RWPE2 (cell line): ENCODE measurements around the gene CYSTM1.

Source experiments
- ATAC-seq: fragments of 200-7000 bp; cut with Tn5 transposase; 3 replicates; pipeline ENCODE4 v1.9.1; 2021; ENCODE audit warnings: low read depth
- DNase-seq: peaks from one replicate; pipeline ENCODE4 v3.0.0-alpha.2; 2020; ENCODE audit warnings: low spot score
- H3K27ac ChIP-seq: fragments of 450-650 bp; 2 replicates; pipeline ENCODE4 v1.5.1; 2017; ENCODE audit warnings: mild to moderate bottlenecking; ENCODE audit not compliant: poor library complexity, severe bottlenecking
- H3K27me3 ChIP-seq: fragments of 250-450 bp; sonication (Bioruptor Pico); 2 replicates; pipeline ENCODE4 v1.5.1; 2021; ENCODE audit warnings: mild to moderate bottlenecking, moderate library complexity; ENCODE audit not compliant: insufficient read depth, poor library complexity, severe bottlenecking
- H3K36me3 ChIP-seq: fragments of 250-450 bp; sonication (Bioruptor Pico); 2 replicates; pipeline ENCODE4 v1.5.1; 2020; ENCODE audit warnings: low read depth, mild to moderate bottlenecking, moderate library complexity
- H3K4me1 ChIP-seq: fragments of 250-450 bp; sonication (Bioruptor Pico); 2 replicates; pipeline ENCODE4 v1.5.1; 2021; ENCODE audit warnings: mild to moderate bottlenecking, moderate library complexity; ENCODE audit not compliant: insufficient read depth, poor library complexity, severe bottlenecking
- H3K4me3 ChIP-seq: fragments of 250-450 bp; sonication (Bioruptor Pico); 2 replicates; pipeline ENCODE4 v1.5.1; 2021; ENCODE audit warnings: mild to moderate bottlenecking, moderate library complexity; ENCODE audit not compliant: severe bottlenecking
- H3K9me3 ChIP-seq: fragments of 250-450 bp; sonication (Bioruptor Pico); 2 replicates; pipeline ENCODE4 v1.5.1; 2021; ENCODE audit warnings: mild to moderate bottlenecking, moderate library complexity; ENCODE audit not compliant: severe bottlenecking
- TF ChIP-seq, protein P1 (sequence below): fragments of 450-650 bp; IDR thresholded peaks from one replicate; pipeline ENCODE4 v1.5.1; 2017; ENCODE audit warnings: mild to moderate bottlenecking, moderate library complexity; ENCODE audit not compliant: poor library complexity, severe bottlenecking

Gene CYSTM1

DNA sequence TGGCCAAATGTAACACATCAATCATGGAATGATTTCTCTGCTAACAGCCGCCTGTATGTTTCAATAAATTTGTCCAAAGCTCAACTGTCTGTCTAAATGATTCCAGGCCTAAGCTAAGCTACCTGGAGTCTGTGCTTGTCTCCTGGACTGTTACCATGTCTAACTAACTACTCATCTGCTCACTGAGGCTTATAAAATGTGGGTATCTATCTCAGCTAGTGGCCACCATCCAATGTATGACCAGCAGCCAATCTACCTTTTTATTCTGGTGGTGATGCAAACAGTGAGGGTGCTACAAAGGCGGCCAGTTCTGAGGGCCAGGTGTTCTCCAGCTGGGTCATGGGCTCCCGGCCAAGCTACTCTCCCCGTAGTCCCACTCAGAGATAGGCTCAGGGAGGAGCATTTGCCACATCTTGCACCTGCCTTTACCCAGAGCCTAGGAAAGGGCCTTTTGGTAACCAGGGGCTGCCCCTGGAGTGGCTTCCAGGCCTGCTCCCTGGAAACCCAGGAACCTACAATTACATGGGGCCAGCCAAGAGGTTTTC lies 68.8 kb downstream of the CYSTM1 start:
- H3K4me3 ChIP-seq, result no peak overlapping the region
- H3K27me3 ChIP-seq, result no peaks in the 10 kb centered on the region
- TF ChIP-seq, protein P1, sequence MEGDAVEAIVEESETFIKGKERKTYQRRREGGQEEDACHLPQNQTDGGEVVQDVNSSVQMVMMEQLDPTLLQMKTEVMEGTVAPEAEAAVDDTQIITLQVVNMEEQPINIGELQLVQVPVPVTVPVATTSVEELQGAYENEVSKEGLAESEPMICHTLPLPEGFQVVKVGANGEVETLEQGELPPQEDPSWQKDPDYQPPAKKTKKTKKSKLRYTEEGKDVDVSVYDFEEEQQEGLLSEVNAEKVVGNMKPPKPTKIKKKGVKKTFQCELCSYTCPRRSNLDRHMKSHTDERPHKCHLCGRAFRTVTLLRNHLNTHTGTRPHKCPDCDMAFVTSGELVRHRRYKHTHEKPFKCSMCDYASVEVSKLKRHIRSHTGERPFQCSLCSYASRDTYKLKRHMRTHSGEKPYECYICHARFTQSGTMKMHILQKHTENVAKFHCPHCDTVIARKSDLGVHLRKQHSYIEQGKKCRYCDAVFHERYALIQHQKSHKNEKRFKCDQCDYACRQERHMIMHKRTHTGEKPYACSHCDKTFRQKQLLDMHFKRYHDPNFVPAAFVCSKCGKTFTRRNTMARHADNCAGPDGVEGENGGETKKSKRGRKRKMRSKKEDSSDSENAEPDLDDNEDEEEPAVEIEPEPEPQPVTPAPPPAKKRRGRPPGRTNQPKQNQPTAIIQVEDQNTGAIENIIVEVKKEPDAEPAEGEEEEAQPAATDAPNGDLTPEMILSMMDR, result no peak
- peak; percentile 34 for DNase-seq
- H3K4me1 ChIP-seq, result peaks cover 18% of the 10 kb centered on the region
- H3K36me3 ChIP-seq, result peaks cover 12% of the 10 kb centered on the region
- ATAC-seq, result no peak
- no peak overlapping the region for H3K27ac ChIP-seq
- no peaks in the 10 kb centered on the region for H3K9me3 ChIP-seq

DNA sequence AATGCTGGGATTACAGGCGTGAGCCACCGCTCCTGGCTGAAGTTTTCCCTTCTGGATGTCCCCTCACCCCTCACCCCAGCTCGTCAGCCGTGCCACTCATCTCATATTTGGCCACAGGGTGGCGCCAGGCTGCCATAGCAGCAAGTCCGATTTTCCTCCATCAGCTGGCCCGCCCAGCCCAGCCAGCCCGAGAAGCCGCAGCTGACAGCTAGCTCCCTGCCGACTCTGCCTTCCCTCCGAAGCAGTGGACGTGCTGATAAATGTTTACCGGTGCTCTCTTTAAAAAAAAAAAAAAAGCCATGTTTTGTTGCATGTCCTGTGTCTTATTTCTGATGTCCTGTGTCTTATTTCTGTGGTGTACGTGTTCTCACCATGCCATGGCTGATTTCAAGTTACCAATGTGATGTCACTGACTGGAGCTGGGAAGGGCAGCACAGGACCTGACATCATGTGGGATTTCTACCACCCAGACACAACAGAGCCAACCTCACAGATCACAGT lies 69.6 kb downstream of the CYSTM1 start:
- no peaks in the 10 kb centered on the region for H3K9me3 ChIP-seq
- H3K27ac ChIP-seq, result no peak overlapping the region
- H3K4me1 ChIP-seq, result peaks cover 18% of the 10 kb centered on the region
- peak; percentile 92 for DNase-seq
- TF ChIP-seq, protein P1, result peak; percentile 97
- H3K27me3 ChIP-seq, result no peaks in the 10 kb centered on the region
- peak; percentile 37 for ATAC-seq
- no peak overlapping the region for H3K4me3 ChIP-seq
- H3K36me3 ChIP-seq, result peaks cover 12% of the 10 kb centered on the region

DNA sequence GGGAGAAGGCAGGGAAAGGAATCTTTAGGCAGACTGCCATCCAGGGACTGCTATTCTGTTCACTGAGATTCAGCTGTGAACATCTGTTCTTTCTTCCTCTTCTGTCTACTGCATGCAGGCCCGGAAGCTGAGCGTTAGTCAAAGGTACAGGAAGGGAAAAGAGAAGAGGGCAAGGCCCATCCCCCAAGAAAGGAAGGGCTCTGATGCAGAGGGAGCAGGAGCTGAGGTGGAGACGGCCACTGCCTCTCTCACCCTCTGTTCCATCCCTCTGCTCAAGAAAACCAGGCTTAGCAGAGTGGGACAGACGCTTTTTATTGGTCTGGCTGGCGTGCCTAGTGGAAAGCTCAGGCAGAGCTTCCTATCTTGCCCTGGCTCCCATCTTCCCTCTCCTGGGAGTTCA lies 70.4 kb downstream of the CYSTM1 start:
- H3K36me3 ChIP-seq, result peaks cover 12% of the 10 kb centered on the region
- DNase-seq (peak; percentile 33), ATAC-seq (no peak)
- H3K27ac ChIP-seq, result no peak overlapping the region
- H3K4me1 ChIP-seq, result peaks cover 18% of the 10 kb centered on the region
- H3K9me3 ChIP-seq, result no peaks in the 10 kb centered on the region
- no peak overlapping the region for H3K4me3 ChIP-seq
- no peaks in the 10 kb centered on the region for H3K27me3 ChIP-seq
- TF ChIP-seq, protein P1, result no peak

DNA sequence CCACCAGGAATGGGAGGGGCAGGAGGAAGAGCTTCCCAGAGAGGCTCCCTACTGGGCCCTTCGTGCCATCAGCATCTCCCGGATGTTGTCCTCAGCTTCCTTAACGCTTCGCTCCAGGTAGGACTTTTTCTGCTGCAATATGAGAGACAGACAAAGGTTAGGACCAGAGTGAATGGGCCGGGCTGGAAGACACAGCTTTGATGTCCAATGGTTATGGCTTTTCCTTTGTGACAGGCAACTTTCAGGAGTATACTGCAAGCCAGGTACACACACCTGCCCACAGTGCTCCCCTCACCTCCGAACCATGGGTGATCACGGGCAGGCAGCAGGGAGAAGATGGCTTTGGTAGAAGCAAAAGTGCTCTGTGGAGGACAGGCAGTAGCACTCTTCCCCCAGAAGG lies 70.9 kb downstream of the CYSTM1 start:
- Histone ChIP-seq H3K27me3 (no peaks in the 10 kb centered on the region), H3K9me3 (no peaks in the 10 kb centered on the region), H3K36me3 (peaks cover 12% of the 10 kb centered on the region), H3K27ac (peak overlapping the region; percentile 22), H3K4me1 (peaks cover 15% of the 10 kb centered on the region), H3K4me3 (no peak overlapping the region)
- TF ChIP-seq, protein P1, result no peak
- no peak for ATAC-seq
- DNase-seq, result peak; percentile 38

DNA sequence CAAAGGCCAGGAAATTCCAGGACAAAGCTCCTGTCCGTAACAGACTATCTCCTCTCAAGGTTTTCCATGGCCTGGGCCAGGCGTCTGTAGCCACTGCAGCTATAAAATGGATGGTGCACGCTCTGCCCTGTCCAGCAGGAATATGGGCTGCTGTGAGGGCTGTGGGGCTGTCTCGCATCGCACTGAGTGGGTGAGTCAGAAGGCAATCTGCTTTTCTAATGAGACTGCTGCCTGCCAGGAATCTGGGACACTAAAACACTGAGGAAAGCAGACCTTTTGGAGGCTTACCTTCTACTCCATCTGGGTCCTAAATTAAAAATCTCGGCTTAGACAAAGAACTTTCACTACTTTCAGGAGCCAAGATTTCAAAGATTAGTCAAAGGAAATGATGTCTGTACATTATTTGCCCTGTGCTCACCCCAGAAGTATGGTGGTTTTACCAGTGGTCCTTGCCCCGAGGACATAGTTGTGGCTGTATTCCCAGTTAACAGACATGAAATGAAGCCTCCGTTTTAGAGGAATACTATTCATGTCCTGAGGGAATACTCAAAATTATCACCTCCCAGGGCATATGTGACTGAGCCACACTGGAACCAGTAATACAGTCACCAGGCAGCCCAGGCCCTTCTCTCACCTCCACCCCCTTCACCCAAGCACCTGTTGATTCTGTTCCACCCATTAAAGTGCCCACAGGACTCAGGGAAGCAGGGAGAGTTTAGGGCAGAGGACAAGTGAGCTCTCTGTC lies 71.6 kb downstream of the CYSTM1 start:
- Histone ChIP-seq H3K27ac (peak overlapping the region; percentile 22), H3K4me1 (peaks cover 13% of the 10 kb centered on the region), H3K36me3 (peaks cover 12% of the 10 kb centered on the region), H3K27me3 (no peaks in the 10 kb centered on the region), H3K4me3 (no peak overlapping the region), H3K9me3 (no peaks in the 10 kb centered on the region)
- TF ChIP-seq, protein P1, result no peak
- DNase-seq (peak; percentile 49), ATAC-seq (peak; percentile 47)
